Uterus (tissue), 4 donors: Measurements from ENCODE around the gene ZNF865. TPM values are rescaled to one million over a fixed set of nuclear protein-coding genes. Genes with fewer than 3 reads are reported as not detected.

Experiments
- DNase-seq, 2 donors: peaks; one replicate each; pipeline ENCODE4 v3.0.0-alpha.2; 2019 to 2020
- H3K27ac ChIP-seq, 2 donors: fragments of 200-600 bp; sonication (generic); 1 replicate in 1 of 2; 2 replicates in 1 of 2; pipeline ENCODE4 v1.5.1; 2016 to 2018
- H3K27me3 ChIP-seq, 2 donors: fragments of 200-600 bp; sonication (generic); one replicate each; pipeline ENCODE4 v1.5.1; 2018 to 2019; ENCODE audit warnings: control low read depth in 1 of 2
- H3K36me3 ChIP-seq, 2 donors: fragments of 200-600 bp; sonication (generic); one replicate each; pipeline ENCODE4 v1.5.1; 2019; ENCODE audit warnings: control low read depth in 1 of 2
- H3K4me1 ChIP-seq, 2 donors: fragments of 200-600 bp; sonication (generic); one replicate each; pipeline ENCODE4 v1.5.1; 2018 to 2019; ENCODE audit warnings: control low read depth in 1 of 2
- H3K4me3 ChIP-seq, 2 donors: fragments of 200-600 bp; sonication (generic); 1 replicate in 1 of 2; 2 replicates in 1 of 2; pipeline ENCODE4 v1.5.1; 2018 to 2019; ENCODE audit warnings: mild to moderate bottlenecking in 1 of 2
- H3K9me3 ChIP-seq, 2 donors: fragments of 200-600 bp; sonication (generic); one replicate each; pipeline ENCODE4 v1.5.1; 2019; ENCODE audit warnings: control low read depth in 1 of 2
- CTCF ChIP-seq, 4 experiments: fragments of 200-600 bp in 2 of 4; fragments of 450-650 bp in 2 of 4; sonication (generic) in 2 of 4; IDR thresholded peaks; one replicate each; pipeline ENCODE4 v1.5.1; 2016 to 2019; ENCODE audit warnings: antibody characterized with exemption in 4 of 4, mild to moderate bottlenecking in 2 of 4, moderate library complexity in 1 of 4
- POLR2A ChIP-seq, 2 donors: fragments of 450-650 bp; IDR thresholded peaks; one replicate each; pipeline ENCODE4 v1.6.1; 2016; ENCODE audit warnings: antibody characterized with exemption in 2 of 2, mild to moderate bottlenecking in 1 of 2, moderate library complexity in 1 of 2
- intact Hi-C: fragments of 100-400 bp; cut with DNase I; formaldehyde crosslinking; loops from one replicate; pipeline ENCODE4 v1.15.1; 2023; ENCODE audit warnings: low total_unique reads
- total RNA-seq, 4 donors: library from RNA; depleted of rRNA in 3 of 4; stranded (reverse); fragments of >200 nt in 3 of 4; gene quantifications; one replicate each; pipeline versions ENCODE4 v1.1.0 to v1.2.4, GENCODE V29; 2014 to 2023
- donor health status: DM: yes; HTN: yes; CAD: no.

Gene ZNF865
- total RNA-seq, 4 donors from 2014 or later, result 2.0 to 24.2 (median 3.2) TPM; not detected in 1

DNA sequence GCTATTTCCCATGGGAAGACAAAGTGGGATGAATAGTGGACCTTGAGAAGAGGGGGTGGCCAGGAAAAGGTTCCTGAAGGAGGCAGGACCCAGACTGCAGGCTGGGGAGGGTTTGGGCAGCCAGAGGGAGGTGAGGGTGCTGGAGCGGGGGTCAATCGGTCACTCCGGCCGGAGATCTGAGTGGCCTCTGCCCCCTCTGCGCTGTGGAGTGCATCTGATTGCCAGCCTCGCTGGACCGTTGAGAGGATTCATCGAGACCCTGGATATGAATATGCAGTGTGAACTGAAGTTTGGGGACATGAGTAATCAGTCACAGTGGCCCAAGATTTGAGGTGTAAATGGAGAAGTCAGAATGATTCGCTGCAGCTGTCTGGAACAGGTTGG lies 29.9 kb downstream of the ZNF865 start:
- intact Hi-C loops, result no loop called here
- Histone ChIP-seq H3K36me3 (no peaks in the 10 kb centered on the region), H3K4me1 (peaks cover 0 to 27% of the 10 kb centered on the region in 2 donors), H3K27ac (peak overlapping the region; percentile 88 to 98), H3K9me3 (no peaks in the 10 kb centered on the region), H3K27me3 (no peaks in the 10 kb centered on the region), H3K4me3 (peak overlapping the region; percentile 88 to 91)
- TF ChIP-seq CTCF (IDR thresholded peaks at IDR 0.05), result no peak
- TF ChIP-seq POLR2A (IDR thresholded peaks at IDR 0.05), result no peak
- no peak for DNase-seq

DNA sequence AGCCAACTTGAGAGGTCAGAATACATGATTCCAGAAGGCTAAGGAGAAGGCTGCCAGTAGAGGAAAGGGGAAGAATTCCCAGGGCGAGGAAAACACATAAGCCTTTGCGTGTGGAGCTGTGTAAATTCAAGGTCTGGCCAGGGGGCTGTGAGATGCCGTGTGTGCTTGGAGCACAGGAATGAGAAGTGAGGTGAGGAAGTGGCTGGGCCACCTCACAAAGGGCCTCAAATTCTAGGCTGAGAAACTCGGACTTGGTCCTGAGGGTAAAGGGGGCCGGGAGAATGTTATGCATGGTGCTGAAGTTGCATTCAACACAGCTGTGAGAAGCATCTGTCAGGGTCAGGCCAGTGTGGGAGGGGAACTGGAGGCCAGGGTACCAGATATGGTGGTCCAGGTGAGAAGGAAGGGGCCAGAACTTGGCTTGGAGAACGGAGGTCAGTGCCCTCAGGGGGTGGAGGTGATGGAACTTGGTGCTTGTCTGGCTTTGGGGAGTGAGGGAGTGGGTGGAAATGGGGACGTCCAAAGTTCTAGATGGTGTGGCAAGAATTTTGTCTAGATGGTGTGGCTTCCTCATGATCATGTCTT lies 30.5 kb downstream of the ZNF865 start:
- no peak for DNase-seq
- TF ChIP-seq POLR2A (IDR thresholded peaks at IDR 0.05) (no peak), CTCF (IDR thresholded peaks at IDR 0.05) (no peak)
- H3K27me3 ChIP-seq, result no peaks in the 10 kb centered on the region
- no peaks in the 10 kb centered on the region for H3K9me3 ChIP-seq
- H3K36me3 ChIP-seq, result no peaks in the 10 kb centered on the region
- intact Hi-C loops, result no loop called here
- H3K4me1 ChIP-seq, result peaks cover 0 to 30% of the 10 kb centered on the region in 2 donors
- H3K27ac ChIP-seq, result peak overlapping the region; percentile 88 to 98
- H3K4me3 ChIP-seq, result peak overlapping the region; percentile 88 to 91

DNA sequence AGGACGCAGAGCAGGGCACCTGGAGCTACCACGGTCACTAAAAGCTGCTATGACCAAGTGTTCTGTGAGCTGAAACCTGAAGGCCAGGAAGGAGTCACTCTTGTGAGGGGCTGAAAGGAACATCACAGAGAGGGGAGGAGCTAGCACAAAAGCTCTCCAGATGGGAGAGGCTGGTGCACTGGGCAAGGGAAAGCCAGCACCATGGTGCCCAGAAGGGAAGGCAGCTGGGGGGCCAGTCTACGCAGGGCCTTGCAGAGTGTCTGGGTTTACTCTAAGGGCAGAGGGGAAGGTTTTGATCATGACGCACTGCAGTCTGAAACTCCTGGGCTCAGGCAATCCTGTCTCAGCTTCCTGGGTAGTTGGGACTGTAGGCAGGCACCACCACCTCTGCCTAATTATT lies 31.3 kb downstream of the ZNF865 start:
- H3K27me3 ChIP-seq, result no peaks in the 10 kb centered on the region
- H3K36me3 ChIP-seq, result no peaks in the 10 kb centered on the region
- intact Hi-C loops, result no loop called here
- no peak overlapping the region for H3K4me3 ChIP-seq
- DNase-seq, result no peak
- H3K27ac ChIP-seq, result no peak overlapping the region
- peaks cover 0 to 30% of the 10 kb centered on the region in 2 donors for H3K4me1 ChIP-seq
- TF ChIP-seq CTCF (IDR thresholded peaks at IDR 0.05) (no peak), POLR2A (IDR thresholded peaks at IDR 0.05) (no peak)
- H3K9me3 ChIP-seq, result no peaks in the 10 kb centered on the region

GRCh38 chr19:55637534-55637933 lies 32.1 kb downstream of the ZNF865 start:
- intact Hi-C loops, result no loop called here
- no peak for DNase-seq
- Histone ChIP-seq H3K9me3 (no peaks in the 10 kb centered on the region), H3K4me3 (no peak overlapping the region), H3K4me1 (peaks cover 0 to 30% of the 10 kb centered on the region in 2 donors), H3K27me3 (no peaks in the 10 kb centered on the region), H3K27ac (no peak overlapping the region), H3K36me3 (no peaks in the 10 kb centered on the region)
- TF ChIP-seq CTCF (IDR thresholded peaks at IDR 0.05), result no peak

- H3K9me3 ChIP-seq, result no peaks in the 10 kb centered on the region
- no peaks in the 10 kb centered on the region for H3K27me3 ChIP-seq
- H3K27ac ChIP-seq, result no peak overlapping the region
- H3K4me3 ChIP-seq, result no peak overlapping the region
- peak in 3 of 4 experiments; percentile 15 to 36 (median 33) for TF ChIP-seq CTCF (IDR thresholded peaks at IDR 0.05)
- TF ChIP-seq POLR2A (IDR thresholded peaks at IDR 0.05), result no peak
- peaks cover 0 to 34% of the 10 kb centered on the region in 2 donors for H3K4me1 ChIP-seq
- intact Hi-C loops, result no loop called here
- DNase-seq, result no peak
- H3K36me3 ChIP-seq, result no peaks in the 10 kb centered on the region
Observed at GRCh38 chr19:55638864-55639359, 33.5 kb downstream of the ZNF865 start.
